Pancreas (tissue), 10 donors: ENCODE results near the gene DCP1B. TPM values are rescaled to one million over a fixed set of nuclear protein-coding genes. Genes with fewer than 3 reads are reported as not detected.

Source experiments
- ATAC-seq, 4 donors: fragments of 200-7000 bp; cut with Tn5 transposase; one replicate each; pipeline versions ENCODE4 v1.8.0 to v1.9.1; 2020; ENCODE audit warnings: mild to moderate bottlenecking in 4 of 4, moderate library complexity in 4 of 4
- DNase-seq, 6 donors: peaks; one replicate each; pipeline ENCODE4 v3.0.0-alpha.2; 2020
- FAIRE-seq: peaks from 2 replicates; lab custom pipeline; 2012; peaks lifted over from hg19 to GRCh38; lab: Jason Lieb, UNC
- H3K27ac ChIP-seq, 4 donors: fragments of 200-600 bp; sonication (generic); 1 replicate in 3 of 4; 2 replicates in 1 of 4; pipeline versions ENCODE4 v1.5.0 to v1.8.0; 2020
- H3K27me3 ChIP-seq, 4 donors: fragments of 200-600 bp; one replicate each; pipeline ENCODE4 v1.8.0; 2021
- H3K36me3 ChIP-seq, 3 donors: fragments of 200-600 bp; sonication (generic) in 1 of 3; one replicate each; pipeline versions ENCODE4 v1.5.0 to v1.8.0; 2020 to 2021
- H3K4me1 ChIP-seq, 3 donors: fragments of 200-600 bp; one replicate each; pipeline ENCODE4 v1.8.0; 2021
- H3K4me3 ChIP-seq, 4 donors: fragments of 200-600 bp; sonication (generic) in 2 of 4; one replicate each; pipeline versions ENCODE4 v1.5.0 to v1.8.0; 2020 to 2021
- H3K9me3 ChIP-seq, 4 donors: fragments of 200-600 bp; one replicate each; pipeline ENCODE4 v1.8.0; 2021
- WGBS, 2 donors: extraction: QIAGEN DNeasy Blood & Tissue Kit; methylation state at CpG; one replicate each; pipeline ENCODE4 v1.1.7; 2013; 5-methylcytosine and 5-hydroxymethylcytosine counted together
- intact Hi-C, 3 donors: fragments of 100-400 bp; cut with DNase I; formaldehyde crosslinking; loops; one replicate each; pipeline versions ENCODE4 v1.11.1 to v1.14.2; 2022
- polyA plus RNA-seq, 2 donors: library from polyadenylated mRNA; stranded (reverse); fragments of 200-250 nt; gene quantifications; one replicate each; pipeline ENCODE4 v1.2.3, GENCODE V29; 2013
- total RNA-seq, 6 donors: library from RNA; stranded (reverse); fragmentation: NEBNext Ultra II Directional in 4 of 6; extraction: Animal tissue kit (Norgen Biotek cat#: 25700) in 4 of 6; gene quantifications; one replicate each; pipeline versions ENCODE4 v1.2.1 to v1.2.4, GENCODE V29; 2021 to 2023
- TF ChIP-seq, protein P1 (sequence below), 4 donors: fragments of 200-600 bp; sonication (generic) in 3 of 4; IDR thresholded peaks; one replicate each; pipeline versions ENCODE4 v1.5.0 to v1.8.0; 2021; ENCODE audit warnings: antibody characterized with exemption in 4 of 4
- donor health status: healthy with polysubstance abuse.
- donor health status: DM: no; HTN: no; CAD: no; lungs with moderate emphysema.
- donor health status: DM: no; HTN: no; CAD: no.
- donor health status: control.
- donor health status: control.
- donor health status: Bipolar disorder and iron deficiency.
- donor health status: DM: yes; HTN: yes; CAD: no.
- donor health status: DM: no; HTN: no; CAD: no.
- donor health status: DM: no; HTN: no; CAD: no.
- donor health status: DM: yes; HTN: yes; CAD: no.

DCP1B gene
- total RNA-seq: 1 to 10 TPM; 5.3 to 7.1 (median 6.6) TPM
- polyA plus RNA-seq: 1 to 10 TPM; 3.4 to 7.5 TPM

- DNase-seq: peak; percentile 97 to 99 (median 97)
- TF ChIP-seq, protein P1, sequence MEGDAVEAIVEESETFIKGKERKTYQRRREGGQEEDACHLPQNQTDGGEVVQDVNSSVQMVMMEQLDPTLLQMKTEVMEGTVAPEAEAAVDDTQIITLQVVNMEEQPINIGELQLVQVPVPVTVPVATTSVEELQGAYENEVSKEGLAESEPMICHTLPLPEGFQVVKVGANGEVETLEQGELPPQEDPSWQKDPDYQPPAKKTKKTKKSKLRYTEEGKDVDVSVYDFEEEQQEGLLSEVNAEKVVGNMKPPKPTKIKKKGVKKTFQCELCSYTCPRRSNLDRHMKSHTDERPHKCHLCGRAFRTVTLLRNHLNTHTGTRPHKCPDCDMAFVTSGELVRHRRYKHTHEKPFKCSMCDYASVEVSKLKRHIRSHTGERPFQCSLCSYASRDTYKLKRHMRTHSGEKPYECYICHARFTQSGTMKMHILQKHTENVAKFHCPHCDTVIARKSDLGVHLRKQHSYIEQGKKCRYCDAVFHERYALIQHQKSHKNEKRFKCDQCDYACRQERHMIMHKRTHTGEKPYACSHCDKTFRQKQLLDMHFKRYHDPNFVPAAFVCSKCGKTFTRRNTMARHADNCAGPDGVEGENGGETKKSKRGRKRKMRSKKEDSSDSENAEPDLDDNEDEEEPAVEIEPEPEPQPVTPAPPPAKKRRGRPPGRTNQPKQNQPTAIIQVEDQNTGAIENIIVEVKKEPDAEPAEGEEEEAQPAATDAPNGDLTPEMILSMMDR (IDR thresholded peaks at IDR 0.05): no peak
- Histone ChIP-seq H3K36me3 (no peaks in the 10 kb centered on the region), H3K9me3 (no peaks in the 10 kb centered on the region), H3K27ac (peak within 1 kb of the TSS; percentile 75 to 87 (median 83)), H3K27me3 (no peaks in the 10 kb centered on the region), H3K4me1 (peaks cover 6 to 17% (median 11%) of the 10 kb centered on the region in 3 donors), H3K4me3 (peak within 1 kb of the TSS; percentile 83 to 93 (median 84))
- 3% methylated on average over 55 of the region's 55 CpGs for WGBS, 2 donors
- peak; percentile 99 to 100 (median 100) for ATAC-seq
- FAIRE-seq: peak; percentile 5
- intact Hi-C loops: no loop called here
Observed at GRCh38 chr12:2004113-2004929, at the start of gene DCP1B. Gene DCP1B, minus strand, starts transcription at chr12:2004457. Its CDS starts 26 bp downstream, at chr12:2004431.

DNA sequence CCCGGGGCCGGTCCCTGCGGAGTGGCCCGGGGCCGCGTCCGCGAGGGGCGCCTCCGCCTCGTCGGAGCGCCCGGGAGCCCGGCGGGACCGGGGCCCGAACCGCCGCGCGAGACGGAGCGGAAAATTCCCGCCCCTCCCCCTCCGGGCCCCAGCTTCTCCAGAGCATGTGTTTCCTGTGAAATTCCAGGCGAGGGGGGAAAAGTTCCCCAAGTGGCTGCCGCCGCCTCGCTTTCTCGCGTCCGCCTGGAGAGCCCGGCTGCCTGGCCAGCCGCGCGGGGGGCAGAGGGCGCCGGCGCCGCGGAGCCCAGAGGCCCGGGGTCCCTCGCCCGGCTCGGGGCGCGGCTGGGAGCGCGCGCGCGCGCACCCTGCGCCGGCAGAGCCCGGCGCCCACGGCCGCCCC lies 49.4 kb upstream of the DCP1B start:
- peaks cover 0 to 9% (median 4%) of the 10 kb centered on the region in 4 donors for H3K27me3 ChIP-seq
- H3K36me3 ChIP-seq: no peaks in the 10 kb centered on the region
- H3K4me3 ChIP-seq: peak overlapping the region in 2 of 4 donors; percentile 35 to 48
- TF ChIP-seq, protein P1 (IDR thresholded peaks at IDR 0.05): no peak
- H3K9me3 ChIP-seq: no peaks in the 10 kb centered on the region
- DNase-seq (no peak), ATAC-seq (no peak), FAIRE-seq (no peak)
- no peak overlapping the region for H3K27ac ChIP-seq
- 1% methylated on average over 53 to 60 of the region's 60 CpGs for WGBS, 2 donors
- peaks cover 0 to 3% (median 0%) of the 10 kb centered on the region in 3 donors for H3K4me1 ChIP-seq
- intact Hi-C loops: loop anchor here in 1 of 3 donors (10.0 kb wide), 1 partner anchor 531 kb away; no protein-coding TSS in a partner anchor

- intact Hi-C loops: loop anchor here in 1 of 3 donors (10.0 kb wide), 1 partner anchor 532 kb away; no protein-coding TSS in a partner anchor
- WGBS, 2 donors: 1% methylated on average over 44 to 90 of the region's 90 CpGs
- Histone ChIP-seq H3K27ac (peak within 1 kb of the TSS in 1 of 4 donors; percentile 12), H3K4me3 (peak within 1 kb of the TSS in 3 of 4 donors; percentile 18 to 48 (median 35)), H3K27me3 (peaks cover 0 to 9% (median 4%) of the 10 kb centered on the region in 4 donors), H3K36me3 (no peaks in the 10 kb centered on the region), H3K9me3 (no peaks in the 10 kb centered on the region), H3K4me1 (peaks cover 0 to 3% (median 0%) of the 10 kb centered on the region in 3 donors)
- TF ChIP-seq, protein P1 (IDR thresholded peaks at IDR 0.05): no peak
- FAIRE-seq: no peak
- peak in 3 of 6 donors; percentile 18 to 74 (median 21) for DNase-seq
- peak; percentile 53 to 83 (median 78) for ATAC-seq
Observed at GRCh38 chr12:2052826-2053678, 48.8 kb upstream of the DCP1B start, which contains the start of gene CACNA1C. Gene CACNA1C, plus strand, starts transcription at chr12:2052987. Its CDS starts 576 bp downstream, at chr12:2053563.

GRCh38 chr12:2051700-2052621 lies 47.7 kb upstream of the DCP1B start:
- FAIRE-seq: no peak
- H3K4me3 ChIP-seq: peak overlapping the region in 2 of 4 donors; percentile 25 to 35
- no peak for DNase-seq

More at GRCh38 chr12:2051700-2052621, 47.7 kb upstream of the DCP1B start:
- peaks cover 0 to 9% (median 3%) of the 10 kb centered on the region in 4 donors for H3K27me3 ChIP-seq
- TF ChIP-seq, protein P1 (IDR thresholded peaks at IDR 0.05): no peak
- H3K4me1 ChIP-seq: peaks cover 0 to 3% (median 0%) of the 10 kb centered on the region in 3 donors
- no peaks in the 10 kb centered on the region for H3K9me3 ChIP-seq
- ATAC-seq: no peak
- H3K27ac ChIP-seq: no peak overlapping the region
- 8 to 10% methylated on average over 40 to 52 of the region's 52 CpGs for WGBS, 2 donors
- no peaks in the 10 kb centered on the region for H3K36me3 ChIP-seq
- intact Hi-C loops: loop anchor here in 1 of 3 donors (10.0 kb wide), 1 partner anchor 533 kb away; no protein-coding TSS in a partner anchor
